Esophagus muscularis mucosa (tissue), 3 donors: Measurements from ENCODE around the gene FILIP1L.

ENCODE experiments used
- CTCF ChIP-seq, 3 experiments: fragments of 200-600 bp in 2 of 3; fragments of 450-650 bp in 1 of 3; sonication (generic) in 2 of 3; IDR thresholded peaks; one replicate each; pipeline ENCODE4 v1.5.1; 2017 to 2019; ENCODE audit warnings: antibody characterized with exemption in 3 of 3, mild to moderate bottlenecking in 2 of 3, moderate library complexity in 1 of 3
- POLR2A ChIP-seq: fragments of 450-650 bp; IDR thresholded peaks from one replicate; pipeline ENCODE4 v1.6.1; 2017; ENCODE audit warnings: antibody characterized with exemption, moderate library complexity, mild to moderate bottlenecking, low read depth

GRCh38 chr3:100107221-100107814 is 7.0 kb downstream of the FILIP1L start:
- TF ChIP-seq CTCF (IDR thresholded peaks at IDR 0.05) (no peak), POLR2A (no peak)
